Activated naive CD4-positive, alpha-beta T cell treated with anti-CD3 and anti-CD28 coated beads, Interleukin-2, amount 10 ng/mL, durations not matched to agents 7 days and 5 days (primary cell): ENCODE measurements around the gene SMAD7.

Experiments
- CTCF ChIA-PET: fragments of 350-600 bp; sonication (Branson Sonifier 250); formaldehyde crosslinking; loops from one replicate; lab custom pipeline; 2021; ENCODE audit warnings: antibody characterized with exemption; lab: Charles Lee
- DNase-seq: peaks from one replicate; pipeline ENCODE4 v3.0.0-alpha.2; 2020
- H3K27ac Mint-ChIP-seq: one replicate; pipeline ENCODE4 v1.8.0; 2021; ENCODE audit warnings: mild to moderate bottlenecking, moderate library complexity, mixed read lengths
- H3K27me3 Mint-ChIP-seq: one replicate; pipeline ENCODE4 v1.8.0; 2021; ENCODE audit warnings: mild to moderate bottlenecking, mixed read lengths
- H3K36me3 Mint-ChIP-seq: one replicate; pipeline ENCODE4 v1.8.0; 2021; ENCODE audit warnings: mixed read lengths
- H3K4me1 Mint-ChIP-seq: one replicate; pipeline ENCODE4 v1.8.0; 2021; ENCODE audit warnings: mixed read lengths
- H3K4me3 Mint-ChIP-seq: one replicate; pipeline ENCODE4 v1.8.0; 2021; ENCODE audit warnings: mild to moderate bottlenecking, moderate library complexity, mixed read lengths
- H3K9me3 Mint-ChIP-seq: one replicate; pipeline ENCODE4 v1.8.0; 2021; ENCODE audit warnings: mixed read lengths

Gene SMAD7

GRCh38 chr18:48886520-48887293 is 64.1 kb downstream of the SMAD7 start:
- CTCF ChIA-PET = no interaction called here
- Mint-ChIP-seq H3K4me3 (no peak overlapping the region), H3K27me3 (peaks cover 38% of the 10 kb centered on the region), H3K27ac (no peak overlapping the region), H3K36me3 (no peaks in the 10 kb centered on the region), H3K4me1 (no peaks in the 10 kb centered on the region), H3K9me3 (no peaks in the 10 kb centered on the region)
- no peak for DNase-seq

- DNase-seq = no peak
- H3K4me3 Mint-ChIP-seq = no peak overlapping the region
Observed at GRCh38 chr18:48885924-48886400, 64.8 kb downstream of the SMAD7 start.

DNA sequence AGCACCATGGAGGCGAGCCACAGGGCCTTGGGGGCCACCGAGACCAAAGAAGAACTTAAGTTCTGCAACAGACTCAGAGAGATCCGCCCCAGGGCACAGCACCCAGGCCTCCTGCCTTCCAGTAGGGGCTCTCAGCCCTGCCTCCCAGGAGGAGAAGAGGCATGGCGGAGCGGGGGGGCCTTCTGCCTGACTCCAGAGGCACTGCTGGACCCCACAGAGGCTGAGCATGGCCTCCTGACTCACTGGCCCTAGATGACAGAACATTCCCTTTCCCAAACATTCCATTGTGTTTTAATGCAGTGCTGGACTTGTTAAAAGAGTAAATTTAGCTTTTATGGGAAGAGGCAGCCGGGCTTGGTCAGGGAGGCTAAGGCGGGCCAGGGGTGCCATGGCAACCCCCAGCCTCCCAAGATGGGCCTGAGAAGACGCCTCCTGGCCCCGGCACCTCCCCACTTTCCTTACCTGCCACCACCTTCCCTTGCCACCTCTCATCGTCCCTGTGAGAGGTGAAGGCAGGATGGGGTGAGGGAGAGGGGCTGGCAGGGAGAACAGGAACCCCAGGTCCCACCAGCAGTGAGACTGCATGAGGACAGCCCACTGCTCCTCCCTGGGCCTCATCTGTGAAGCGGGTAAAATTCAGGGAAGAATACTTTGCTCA is 65.4 kb downstream of the SMAD7 start:
- Mint-ChIP-seq H3K9me3 (no peaks in the 10 kb centered on the region), H3K4me3 (no peak overlapping the region), H3K4me1 (peaks cover 7% of the 10 kb centered on the region), H3K27ac (no peak overlapping the region), H3K36me3 (no peaks in the 10 kb centered on the region), H3K27me3 (peaks cover 33% of the 10 kb centered on the region)
- no peak for DNase-seq
- CTCF ChIA-PET = no interaction called here

More at GRCh38 chr18:48885924-48886400, 64.8 kb downstream of the SMAD7 start:
- Mint-ChIP-seq H3K27ac (no peak overlapping the region), H3K9me3 (no peaks in the 10 kb centered on the region), H3K36me3 (no peaks in the 10 kb centered on the region), H3K4me1 (peaks cover under 1% of the 10 kb centered on the region), H3K27me3 (peaks cover 38% of the 10 kb centered on the region)
- CTCF ChIA-PET = no interaction called here

GRCh38 chr18:48884771-48885170 is 66.0 kb downstream of the SMAD7 start:
- Mint-ChIP-seq H3K27ac (no peak overlapping the region), H3K4me3 (no peak overlapping the region), H3K36me3 (no peaks in the 10 kb centered on the region), H3K4me1 (peaks cover 11% of the 10 kb centered on the region), H3K9me3 (no peaks in the 10 kb centered on the region), H3K27me3 (peaks cover 38% of the 10 kb centered on the region)
- CTCF ChIA-PET = no interaction called here
- no peak for DNase-seq

- CTCF ChIA-PET = no interaction called here
- DNase-seq = no peak
- no peaks in the 10 kb centered on the region for H3K36me3 Mint-ChIP-seq
- no peak overlapping the region for H3K4me3 Mint-ChIP-seq
- peaks cover 11% of the 10 kb centered on the region for H3K4me1 Mint-ChIP-seq
- no peak overlapping the region for H3K27ac Mint-ChIP-seq
- H3K9me3 Mint-ChIP-seq = no peaks in the 10 kb centered on the region
- H3K27me3 Mint-ChIP-seq = peaks cover 43% of the 10 kb centered on the region
Observed at GRCh38 chr18:48884306-48884705, 66.5 kb downstream of the SMAD7 start.

GRCh38 chr18:48882379-48882778 is 68.4 kb downstream of the SMAD7 start:
- H3K27me3 Mint-ChIP-seq = peaks cover 51% of the 10 kb centered on the region
- no peaks in the 10 kb centered on the region for H3K36me3 Mint-ChIP-seq
- H3K9me3 Mint-ChIP-seq = no peaks in the 10 kb centered on the region

GRCh38 chr18:48880931-48881330 is 69.8 kb downstream of the SMAD7 start:
- peaks cover 48% of the 10 kb centered on the region for H3K27me3 Mint-ChIP-seq
- H3K36me3 Mint-ChIP-seq = no peaks in the 10 kb centered on the region
- H3K4me3 Mint-ChIP-seq = no peak overlapping the region
- CTCF ChIA-PET = no interaction called here
- no peak for DNase-seq
- H3K9me3 Mint-ChIP-seq = no peaks in the 10 kb centered on the region
- H3K4me1 Mint-ChIP-seq = peaks cover 11% of the 10 kb centered on the region
- H3K27ac Mint-ChIP-seq = no peak overlapping the region

More at GRCh38 chr18:48882379-48882778, 68.4 kb downstream of the SMAD7 start:
- CTCF ChIA-PET = interaction anchor here (1.5 kb wide), 1 partner anchor 26 kb away, joined by 3 read pairs; no protein-coding TSS in a partner anchor
- Mint-ChIP-seq H3K27ac (no peak overlapping the region), H3K4me1 (peaks cover 11% of the 10 kb centered on the region), H3K4me3 (no peak overlapping the region)
- DNase-seq = no peak

DNA sequence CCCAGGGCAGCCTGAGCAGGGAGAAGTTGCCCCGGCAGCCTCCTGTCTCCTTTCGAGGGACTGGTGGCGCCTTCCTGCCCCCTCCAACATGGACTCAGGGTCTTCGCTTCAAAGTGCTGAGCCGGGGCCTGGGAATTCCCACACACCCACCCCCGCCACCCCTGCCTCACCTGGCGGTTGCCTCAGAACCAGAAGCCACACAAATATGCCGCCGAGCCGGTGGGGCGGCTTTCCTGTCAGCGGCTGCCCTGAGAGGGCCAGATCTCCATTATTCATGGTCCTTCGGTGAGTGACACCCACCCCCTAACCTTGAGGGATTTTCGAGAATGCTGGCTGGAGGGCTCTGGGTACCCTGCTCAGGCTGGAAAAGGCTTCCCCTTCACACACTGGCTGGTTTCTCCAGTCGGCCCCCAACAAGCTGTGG is 71.7 kb downstream of the SMAD7 start:
- Mint-ChIP-seq H3K4me3 (no peak overlapping the region), H3K36me3 (no peaks in the 10 kb centered on the region), H3K9me3 (no peaks in the 10 kb centered on the region), H3K27me3 (peaks cover 52% of the 10 kb centered on the region), H3K27ac (no peak overlapping the region), H3K4me1 (peaks cover 11% of the 10 kb centered on the region)
- CTCF ChIA-PET = no interaction called here
- no peak for DNase-seq

DNA sequence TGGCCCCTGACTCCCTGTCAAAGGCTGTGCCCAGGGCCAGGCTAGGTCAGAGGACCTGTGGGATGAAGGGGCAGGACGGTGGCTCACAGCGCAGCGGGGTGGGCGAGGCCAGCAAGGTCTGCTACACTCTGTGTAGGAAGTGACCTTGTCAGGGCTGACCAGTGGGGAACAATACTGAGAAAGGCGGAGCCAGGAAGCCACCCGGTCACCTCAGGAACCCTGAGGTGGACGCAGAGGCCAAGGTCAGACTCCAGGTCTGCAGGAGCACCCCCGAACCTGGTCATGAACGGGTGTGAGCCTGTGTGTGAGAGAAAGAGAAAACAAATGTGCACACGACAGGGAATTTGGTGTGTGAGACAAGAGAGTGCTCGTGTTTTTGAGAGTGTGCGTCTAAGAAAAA is 72.3 kb downstream of the SMAD7 start:
- Mint-ChIP-seq H3K9me3 (no peaks in the 10 kb centered on the region), H3K4me3 (no peak overlapping the region), H3K27ac (no peak overlapping the region), H3K4me1 (peaks cover 11% of the 10 kb centered on the region), H3K27me3 (peaks cover 52% of the 10 kb centered on the region), H3K36me3 (no peaks in the 10 kb centered on the region)
- no peak for DNase-seq
- CTCF ChIA-PET = no interaction called here

DNA sequence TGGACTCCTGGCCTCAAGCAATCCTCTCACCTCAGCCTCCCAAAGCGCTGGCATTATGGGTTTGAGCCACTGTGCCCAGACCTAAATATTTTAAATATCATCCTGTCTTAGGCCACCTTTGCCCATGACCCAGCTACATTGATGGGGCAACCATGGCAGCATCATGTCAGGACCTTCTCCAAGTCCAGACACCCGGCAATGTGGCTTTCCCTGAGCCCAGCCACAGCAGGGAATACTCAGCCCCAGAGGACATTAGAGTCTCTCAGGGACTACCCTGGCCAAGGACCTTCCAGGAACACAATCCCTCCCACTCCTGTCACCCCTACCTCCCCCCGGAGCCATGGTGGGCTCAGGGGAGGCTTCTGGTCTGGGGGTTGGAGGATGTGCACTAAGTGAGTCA is 72.8 kb downstream of the SMAD7 start:
- Mint-ChIP-seq H3K36me3 (no peaks in the 10 kb centered on the region), H3K27ac (no peak overlapping the region)
- CTCF ChIA-PET = no interaction called here

GRCh38 chr18:48876590-48876989 is 74.2 kb downstream of the SMAD7 start:
- Mint-ChIP-seq H3K9me3 (no peaks in the 10 kb centered on the region), H3K4me1 (peaks cover 11% of the 10 kb centered on the region), H3K4me3 (no peak overlapping the region), H3K36me3 (no peaks in the 10 kb centered on the region), H3K27ac (no peak overlapping the region), H3K27me3 (peaks cover 52% of the 10 kb centered on the region)
- DNase-seq = no peak
- CTCF ChIA-PET = interaction anchor here (1.1 kb wide), 1 partner anchor 99 kb away, joined by 3 read pairs; no protein-coding TSS in a partner anchor

More for the DNA sequence above, 72.8 kb downstream of the SMAD7 start:
- H3K4me3 Mint-ChIP-seq = no peak overlapping the region
- H3K9me3 Mint-ChIP-seq = no peaks in the 10 kb centered on the region
- DNase-seq = no peak
- H3K4me1 Mint-ChIP-seq = peaks cover 11% of the 10 kb centered on the region
- peaks cover 52% of the 10 kb centered on the region for H3K27me3 Mint-ChIP-seq

GRCh38 chr18:48875942-48876511 is 74.7 kb downstream of the SMAD7 start:
- no peak overlapping the region for H3K27ac Mint-ChIP-seq
- no peak for DNase-seq
- CTCF ChIA-PET = no interaction called here
- no peak overlapping the region for H3K4me3 Mint-ChIP-seq
- H3K4me1 Mint-ChIP-seq = peaks cover 10% of the 10 kb centered on the region
- no peaks in the 10 kb centered on the region for H3K36me3 Mint-ChIP-seq
- H3K27me3 Mint-ChIP-seq = peaks cover 57% of the 10 kb centered on the region
- H3K9me3 Mint-ChIP-seq = no peaks in the 10 kb centered on the region

GRCh38 chr18:48875314-48875941 is 75.3 kb downstream of the SMAD7 start:
- no peaks in the 10 kb centered on the region for H3K9me3 Mint-ChIP-seq
- CTCF ChIA-PET = no interaction called here
- H3K27ac Mint-ChIP-seq = no peak overlapping the region
- DNase-seq = no peak
- peaks cover 58% of the 10 kb centered on the region for H3K27me3 Mint-ChIP-seq
- H3K4me3 Mint-ChIP-seq = no peak overlapping the region
- H3K4me1 Mint-ChIP-seq = peaks cover 4% of the 10 kb centered on the region
- no peaks in the 10 kb centered on the region for H3K36me3 Mint-ChIP-seq

DNA sequence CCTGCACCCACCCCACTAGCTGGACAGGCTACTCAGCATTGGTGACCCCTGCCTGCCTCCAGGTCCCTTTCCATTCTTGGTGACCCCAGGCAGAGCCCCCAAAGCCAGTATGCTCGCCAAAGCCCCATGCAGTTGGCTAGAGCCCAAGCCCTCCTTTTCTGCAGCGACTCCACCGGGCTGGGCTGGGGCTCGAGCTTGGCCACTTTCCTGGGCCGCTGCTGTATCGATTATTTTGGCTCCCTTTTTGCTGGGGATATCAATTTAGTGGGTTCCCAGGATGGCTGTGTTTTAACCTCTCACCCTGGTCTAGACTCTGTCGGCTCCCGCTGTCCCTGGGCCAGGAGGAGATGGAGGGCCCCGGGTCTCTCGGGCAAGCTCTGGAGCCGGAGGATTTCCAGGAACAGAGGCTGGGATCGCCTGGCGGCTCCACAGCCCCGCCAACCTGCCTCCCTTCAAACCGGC is 76.0 kb downstream of the SMAD7 start:
- peaks cover 52% of the 10 kb centered on the region for H3K27me3 Mint-ChIP-seq
- no peak overlapping the region for H3K27ac Mint-ChIP-seq
- DNase-seq = no peak
- H3K9me3 Mint-ChIP-seq = no peaks in the 10 kb centered on the region
- no peaks in the 10 kb centered on the region for H3K36me3 Mint-ChIP-seq
- H3K4me1 Mint-ChIP-seq = no peaks in the 10 kb centered on the region
- H3K4me3 Mint-ChIP-seq = no peak overlapping the region
- CTCF ChIA-PET = no interaction called here
